ENCODE measurements around the gene PNLIPRP2. TPM values are rescaled to one million over a fixed set of nuclear protein-coding genes. Genes with fewer than 3 reads are reported as not detected.

Gene PNLIPRP2
- polyA plus RNA-seq, 1 donor (not counting 4 experiments of a cell fraction or from before 2014, with no cell fraction given), result not detected

- DNase-seq (ENCODE audit: low read depth, low spot score) (no peak), FAIRE-seq (no peak)
- H4K20me1 ChIP-seq (ENCODE audit: control insufficient read depth, extremely low read depth, insufficient read depth, low read length), result no peaks in the 10 kb centered on the region
- H3K9me1 ChIP-seq (ENCODE audit: control insufficient read depth, extremely low read depth, insufficient read depth, low read length), result no peaks in the 10 kb centered on the region
- no peaks in the 10 kb centered on the region for H3K9me3 ChIP-seq (ENCODE audit: control insufficient read depth, low read depth, low read length)
- no peaks in the 10 kb centered on the region for H3K36me3 ChIP-seq (ENCODE audit: control insufficient read depth in 2 of 2, extremely low read depth in 1 of 2, insufficient read depth in 2 of 2, low read length in 2 of 2)
- TF ChIP-seq, protein P1, sequence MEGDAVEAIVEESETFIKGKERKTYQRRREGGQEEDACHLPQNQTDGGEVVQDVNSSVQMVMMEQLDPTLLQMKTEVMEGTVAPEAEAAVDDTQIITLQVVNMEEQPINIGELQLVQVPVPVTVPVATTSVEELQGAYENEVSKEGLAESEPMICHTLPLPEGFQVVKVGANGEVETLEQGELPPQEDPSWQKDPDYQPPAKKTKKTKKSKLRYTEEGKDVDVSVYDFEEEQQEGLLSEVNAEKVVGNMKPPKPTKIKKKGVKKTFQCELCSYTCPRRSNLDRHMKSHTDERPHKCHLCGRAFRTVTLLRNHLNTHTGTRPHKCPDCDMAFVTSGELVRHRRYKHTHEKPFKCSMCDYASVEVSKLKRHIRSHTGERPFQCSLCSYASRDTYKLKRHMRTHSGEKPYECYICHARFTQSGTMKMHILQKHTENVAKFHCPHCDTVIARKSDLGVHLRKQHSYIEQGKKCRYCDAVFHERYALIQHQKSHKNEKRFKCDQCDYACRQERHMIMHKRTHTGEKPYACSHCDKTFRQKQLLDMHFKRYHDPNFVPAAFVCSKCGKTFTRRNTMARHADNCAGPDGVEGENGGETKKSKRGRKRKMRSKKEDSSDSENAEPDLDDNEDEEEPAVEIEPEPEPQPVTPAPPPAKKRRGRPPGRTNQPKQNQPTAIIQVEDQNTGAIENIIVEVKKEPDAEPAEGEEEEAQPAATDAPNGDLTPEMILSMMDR (optimal IDR thresholded peaks at IDR 0.05 in 1 of 3, IDR thresholded peaks at IDR 0.05 in 1 of 3, conservative IDR thresholded peaks at IDR 0.05 in 1 of 3; ENCODE audit: extremely low read depth in 1 of 3, insufficient read depth in 2 of 3, low read length in 3 of 3), result no peak
- no peak for TF ChIP-seq EZH2 (IDR thresholded peaks at IDR 0.05; ENCODE audit: low read length)
- H3K9ac ChIP-seq (ENCODE audit: control insufficient read depth, extremely low read depth, insufficient read depth, low read length), result no peak overlapping the region
- dilution Hi-C loops (cut with MboI; ENCODE audit: extremely low pct_ligation_motif_present, low sequenced_read_pairs), result no loop called here
- H3K79me2 ChIP-seq (ENCODE audit: control insufficient read depth, insufficient read depth, low read length), result no peaks in the 10 kb centered on the region
- no peak overlapping the region for H2AFZ ChIP-seq (ENCODE audit: control insufficient read depth, low read length)
- H3K27me3 ChIP-seq (ENCODE audit: control insufficient read depth, extremely low read depth, insufficient read depth, low read length), result no peaks in the 10 kb centered on the region
- peaks cover 2% of the 10 kb centered on the region for H3K4me1 ChIP-seq (ENCODE audit: control insufficient read depth, extremely low read depth, insufficient read depth, low read length)
- no peak overlapping the region for H3K4me2 ChIP-seq (ENCODE audit: control insufficient read depth, extremely low read depth, insufficient read depth, low read depth, low read length)
- no peak overlapping the region for H3K27ac ChIP-seq (ENCODE audit: control insufficient read depth, insufficient read depth, low read length)
- no peak overlapping the region for H3K4me3 ChIP-seq (ENCODE audit: control insufficient read depth in 2 of 3, extremely low read depth in 1 of 3, insufficient read depth in 2 of 3, low read depth in 1 of 3, low read length in 3 of 3)
Observed at GRCh38 chr10:116672891-116673290, 52.1 kb downstream of the PNLIPRP2 start.

DNA sequence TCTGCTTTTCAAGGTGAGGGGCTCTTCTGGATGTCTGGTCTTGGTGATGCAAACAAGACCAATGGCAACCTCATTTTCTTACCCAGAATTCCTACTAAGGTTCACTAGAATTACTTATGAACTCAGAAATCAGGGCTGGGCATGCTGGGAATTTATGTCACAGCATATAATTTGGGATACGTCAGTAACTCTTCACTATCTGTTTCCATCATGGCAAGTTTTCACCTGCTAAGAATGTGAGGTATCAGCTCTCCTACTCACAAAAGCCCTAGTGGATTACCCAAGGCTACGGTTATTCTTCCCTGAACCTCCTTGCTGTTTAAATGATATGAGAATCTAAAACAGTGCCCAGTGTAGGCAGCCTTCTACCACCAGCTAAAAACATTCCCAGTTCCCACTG is 53.1 kb downstream of the PNLIPRP2 start:
- TF ChIP-seq, protein P1 (optimal IDR thresholded peaks at IDR 0.05 in 1 of 3, IDR thresholded peaks at IDR 0.05 in 1 of 3, conservative IDR thresholded peaks at IDR 0.05 in 1 of 3; ENCODE audit: extremely low read depth in 1 of 3, insufficient read depth in 2 of 3, low read length in 3 of 3), result no peak
- no peak for TF ChIP-seq EZH2 (IDR thresholded peaks at IDR 0.05; ENCODE audit: low read length)
- Histone ChIP-seq H3K4me2 (ENCODE audit: control insufficient read depth, extremely low read depth, insufficient read depth, low read depth, low read length) (no peak overlapping the region), H2AFZ (ENCODE audit: control insufficient read depth, low read length) (no peak overlapping the region), H3K79me2 (ENCODE audit: control insufficient read depth, insufficient read depth, low read length) (no peaks in the 10 kb centered on the region), H3K36me3 (ENCODE audit: control insufficient read depth in 2 of 2, extremely low read depth in 1 of 2, insufficient read depth in 2 of 2, low read length in 2 of 2) (no peaks in the 10 kb centered on the region), H3K27me3 (ENCODE audit: control insufficient read depth, extremely low read depth, insufficient read depth, low read length) (no peaks in the 10 kb centered on the region), H3K27ac (ENCODE audit: control insufficient read depth, insufficient read depth, low read length) (no peak overlapping the region), H3K9me3 (ENCODE audit: control insufficient read depth, low read depth, low read length) (no peaks in the 10 kb centered on the region), H3K4me1 (ENCODE audit: control insufficient read depth, extremely low read depth, insufficient read depth, low read length) (peaks cover 2% of the 10 kb centered on the region), H4K20me1 (ENCODE audit: control insufficient read depth, extremely low read depth, insufficient read depth, low read length) (no peaks in the 10 kb centered on the region), H3K9me1 (ENCODE audit: control insufficient read depth, extremely low read depth, insufficient read depth, low read length) (no peaks in the 10 kb centered on the region), H3K4me3 (ENCODE audit: control insufficient read depth in 2 of 3, extremely low read depth in 1 of 3, insufficient read depth in 2 of 3, low read depth in 1 of 3, low read length in 3 of 3) (no peak overlapping the region), H3K9ac (ENCODE audit: control insufficient read depth, extremely low read depth, insufficient read depth, low read length) (no peak overlapping the region)
- no peak for FAIRE-seq
- dilution Hi-C loops (cut with MboI; ENCODE audit: extremely low pct_ligation_motif_present, low sequenced_read_pairs), result no loop called here
- no peak for DNase-seq (ENCODE audit: low read depth, low spot score)
